Large intestine (tissue), 3 donors: ENCODE measurements around the gene RBM44. TPM values are rescaled to one million over a fixed set of nuclear protein-coding genes. Genes with fewer than 3 reads are reported as not detected.
A peak's percentile ranks its signal among the peaks of the same experiment; 100 is the strongest.
"Not testable (repeated sequence)": the region's sequence is repeated elsewhere in the genome, so short reads cannot be mapped to it uniquely, and the experiment has no call there.

ENCODE experiments used
- DNase-seq, 2 donors: peaks; one replicate each; pipeline versions ENCODE4 v3.0.0 to v3.0.0-alpha.2; 2013
- H3K27ac ChIP-seq: one replicate; pipeline ENCODE4 v1.5.1; 2013; ENCODE audit warnings: low read length
- H3K27me3 ChIP-seq: 2 replicates; pipeline ENCODE4 v1.6.1; 2013; ENCODE audit warnings: low read length; ENCODE audit not compliant: control insufficient read depth, insufficient read depth
- H3K36me3 ChIP-seq: 2 replicates; pipeline ENCODE4 v1.6.1; 2013; ENCODE audit warnings: low read length; ENCODE audit not compliant: control insufficient read depth, insufficient read depth
- H3K4me1 ChIP-seq: one replicate; pipeline ENCODE4 v1.6.1; 2013; ENCODE audit warnings: low read length; ENCODE audit not compliant: control insufficient read depth, insufficient read depth
- H3K4me3 ChIP-seq: one replicate; pipeline ENCODE4 v1.5.1; 2013; ENCODE audit warnings: low read length
- H3K9me3 ChIP-seq: one replicate; pipeline ENCODE4 v1.6.1; 2013; ENCODE audit warnings: mild to moderate bottlenecking, low read depth, low read length, moderate library complexity; ENCODE audit not compliant: control insufficient read depth
- WGBS: methylation state at CpG from one replicate; pipeline ENCODE4 v1.1.5; 2013; ENCODE audit warnings: low lambda C conversion rate; ENCODE audit not compliant: insufficient coverage; 5-methylcytosine and 5-hydroxymethylcytosine counted together
- polyA plus RNA-seq: library from polyadenylated mRNA; unstranded; fragments of 120-200 nt; gene quantifications from one replicate; pipeline ENCODE4 v1.2.1, GENCODE V29; 2013

Gene RBM44
- polyA plus RNA-seq, 1 donor, result 0.49 TPM

- H3K36me3 ChIP-seq, result peaks cover 57% of the 10 kb centered on the region
- no peaks in the 10 kb centered on the region for H3K27me3 ChIP-seq
- no peak overlapping the region for H3K27ac ChIP-seq
- 93% methylated on average over 3 of the region's 23 CpGs for WGBS
- H3K4me3 ChIP-seq, result no peak overlapping the region
- no peak for DNase-seq
- no peaks in the 10 kb centered on the region for H3K4me1 ChIP-seq
- no peaks in the 10 kb centered on the region for H3K9me3 ChIP-seq
Measured at GRCh38 chr2:237760506-237761502, 37.8 kb upstream of the RBM44 start.

GRCh38 chr2:237762291-237763182 lies 36.0 kb upstream of the RBM44 start:
- peaks cover 53% of the 10 kb centered on the region for H3K36me3 ChIP-seq
- H3K4me3 ChIP-seq, result not testable (repeated sequence)
- WGBS, result 100% methylated on average over 1 of the region's 9 CpGs

GRCh38 chr2:237763812-237764211 lies 34.8 kb upstream of the RBM44 start:
- Histone ChIP-seq H3K9me3 (no peaks in the 10 kb centered on the region), H3K4me3 (no peak overlapping the region), H3K27ac (no peak overlapping the region), H3K4me1 (no peaks in the 10 kb centered on the region), H3K27me3 (no peaks in the 10 kb centered on the region), H3K36me3 (peaks cover 44% of the 10 kb centered on the region)
- DNase-seq, result no peak
- 90% methylated on average over 5 of the region's 10 CpGs for WGBS

More at GRCh38 chr2:237762291-237763182, 36.0 kb upstream of the RBM44 start:
- not testable (repeated sequence) for H3K27me3 ChIP-seq, H3K4me1 ChIP-seq, H3K9me3 ChIP-seq, H3K27ac ChIP-seq, DNase-seq

GRCh38 chr2:237765122-237765521 lies 33.5 kb upstream of the RBM44 start:
- H3K36me3 ChIP-seq, result peaks cover 42% of the 10 kb centered on the region
- not testable (repeated sequence) for H3K4me1 ChIP-seq, H3K27ac ChIP-seq, H3K27me3 ChIP-seq, DNase-seq, H3K9me3 ChIP-seq, H3K4me3 ChIP-seq
- no CpG with 5 or more reads among the region's 6 CpGs for WGBS

GRCh38 chr2:237765875-237766274 lies 32.7 kb upstream of the RBM44 start:
- Histone ChIP-seq H3K36me3 (peaks cover 39% of the 10 kb centered on the region), H3K4me3 (no peak overlapping the region), H3K9me3 (no peaks in the 10 kb centered on the region), H3K27ac (no peak overlapping the region), H3K4me1 (no peaks in the 10 kb centered on the region), H3K27me3 (no peaks in the 10 kb centered on the region)
- DNase-seq, result no peak
- WGBS, result 100% methylated on average over 1 of the region's 8 CpGs

GRCh38 chr2:237766340-237766739 lies 32.2 kb upstream of the RBM44 start:
- no peak overlapping the region for H3K4me3 ChIP-seq
- H3K9me3 ChIP-seq, result no peaks in the 10 kb centered on the region
- no peaks in the 10 kb centered on the region for H3K27me3 ChIP-seq
- DNase-seq, result no peak
- H3K27ac ChIP-seq, result no peak overlapping the region
- no peaks in the 10 kb centered on the region for H3K4me1 ChIP-seq
- no CpG with 5 or more reads among the region's 2 CpGs for WGBS
- H3K36me3 ChIP-seq, result peaks cover 36% of the 10 kb centered on the region

- peaks cover 46% of the 10 kb centered on the region for H3K36me3 ChIP-seq
- H3K4me3 ChIP-seq, result no peak overlapping the region
- H3K9me3 ChIP-seq, result no peaks in the 10 kb centered on the region
- WGBS, result 100% methylated on average over 1 of the region's 3 CpGs
- no peak for DNase-seq
- no peak overlapping the region for H3K27ac ChIP-seq
- H3K4me1 ChIP-seq, result no peaks in the 10 kb centered on the region
- H3K27me3 ChIP-seq, result no peaks in the 10 kb centered on the region
Measured at GRCh38 chr2:237772513-237772912, 26.1 kb upstream of the RBM44 start.

GRCh38 chr2:237773826-237774225 lies 24.8 kb upstream of the RBM44 start:
- no peak overlapping the region for H3K4me3 ChIP-seq
- no peaks in the 10 kb centered on the region for H3K9me3 ChIP-seq
- peaks cover 52% of the 10 kb centered on the region for H3K36me3 ChIP-seq
- H3K27me3 ChIP-seq, result no peaks in the 10 kb centered on the region
- H3K27ac ChIP-seq, result no peak overlapping the region
- H3K4me1 ChIP-seq, result no peaks in the 10 kb centered on the region
- DNase-seq, result no peak
- WGBS, result no CpG with 5 or more reads among the region's 15 CpGs

GRCh38 chr2:237774811-237775553 lies 23.6 kb upstream of the RBM44 start:
- H3K4me3 ChIP-seq, result no peak overlapping the region
- peak; percentile 21 to 34 for DNase-seq
- WGBS, result 91% methylated on average over 3 of the region's 13 CpGs
- H3K9me3 ChIP-seq, result no peaks in the 10 kb centered on the region
- peaks cover 60% of the 10 kb centered on the region for H3K36me3 ChIP-seq
- H3K4me1 ChIP-seq, result no peaks in the 10 kb centered on the region
- H3K27me3 ChIP-seq, result no peaks in the 10 kb centered on the region
- H3K27ac ChIP-seq, result no peak overlapping the region

GRCh38 chr2:237779521-237779920 lies 19.1 kb upstream of the RBM44 start:
- no peak for DNase-seq
- no peaks in the 10 kb centered on the region for H3K4me1 ChIP-seq
- no peak overlapping the region for H3K27ac ChIP-seq
- no peaks in the 10 kb centered on the region for H3K9me3 ChIP-seq
- no peaks in the 10 kb centered on the region for H3K27me3 ChIP-seq
- H3K4me3 ChIP-seq, result no peak overlapping the region
- peaks cover 57% of the 10 kb centered on the region for H3K36me3 ChIP-seq
- no CpG with 5 or more reads among the region's 14 CpGs for WGBS
